ENCODE data around the gene MME. TPM values are rescaled to one million over a fixed set of nuclear protein-coding genes. Genes with fewer than 3 reads are reported as not detected.

The MME gene
- 16.6 and 25.8 TPM in 2 replicates for total RNA-seq

GRCh38 chr3:155079746-155080487, at the start of gene MME:
TSS of gene MME (plus strand) at chr3:155080319. CDS start at chr3:155084168, 3,849 bp downstream.

Other genes with a start within 250 kb of the MME start
- not detected in 2 replicates for gene STRIT1, start 213.4 kb downstream of the MME start, total RNA-seq